ENCODE data around the gene SOST.
A peak's percentile ranks its signal among the peaks of the same experiment; 100 is the strongest.

SOST gene

DNA sequence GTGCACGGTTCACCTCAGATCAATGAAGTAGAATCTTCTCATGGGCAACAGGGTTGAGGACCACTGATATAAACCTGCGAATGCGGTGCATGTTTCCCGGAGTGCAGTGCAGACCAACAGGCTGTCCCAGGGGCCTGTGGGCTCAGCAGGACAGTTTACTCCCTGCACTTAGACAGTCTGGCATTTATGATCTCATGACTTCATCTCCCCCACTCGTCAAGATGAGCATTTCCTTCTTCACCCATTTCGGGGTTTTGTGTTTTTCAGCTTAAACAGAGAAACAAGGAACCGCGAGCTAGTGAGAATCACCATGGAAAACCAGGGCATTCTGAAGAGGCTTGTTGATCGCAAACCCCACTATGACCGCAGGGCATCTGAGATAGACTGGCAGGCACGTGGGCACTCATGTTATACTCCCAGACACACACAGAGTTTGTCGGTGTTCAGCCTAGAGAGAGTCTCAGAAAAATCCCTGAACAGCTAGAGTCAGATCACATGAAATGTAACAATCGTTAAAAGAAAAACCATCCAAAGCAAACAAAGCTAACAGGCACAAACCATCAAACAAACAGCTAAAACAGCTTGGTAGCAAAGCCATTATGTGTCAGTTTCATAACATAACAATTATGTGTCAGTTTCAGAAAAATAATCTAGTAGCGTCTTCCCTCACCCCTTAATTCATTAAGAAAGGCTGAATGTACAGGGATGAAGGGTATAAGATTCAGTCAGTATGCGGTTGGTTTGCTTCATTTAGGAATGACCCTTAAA, 24.5 kb upstream of the SOST start:
- H3K4me3 ChIP-seq (ENCODE audit: low read depth, low read length), result no peak overlapping the region
- TF ChIP-seq CTCF (IDR thresholded peaks at IDR 0.05; ENCODE audit: control insufficient read depth, extremely low read depth, insufficient read depth), result no peak
- no peak for DNase-seq (ENCODE audit: low read depth)

- H3K4me3 ChIP-seq (ENCODE audit: low read depth, low read length), result peak within 1 kb of the TSS; percentile 86
- TF ChIP-seq CTCF (IDR thresholded peaks at IDR 0.05; ENCODE audit: control insufficient read depth, extremely low read depth, insufficient read depth), result no peak
- DNase-seq (ENCODE audit: low read depth), result no peak
Measured at GRCh38 chr17:43780135-43780534, 21.5 kb upstream of the SOST start, which contains the start of gene CFAP97D1. Gene CFAP97D1, plus strand, starts transcription at chr17:43780435. Its CDS starts 28 bp downstream, at chr17:43780463.

DNA sequence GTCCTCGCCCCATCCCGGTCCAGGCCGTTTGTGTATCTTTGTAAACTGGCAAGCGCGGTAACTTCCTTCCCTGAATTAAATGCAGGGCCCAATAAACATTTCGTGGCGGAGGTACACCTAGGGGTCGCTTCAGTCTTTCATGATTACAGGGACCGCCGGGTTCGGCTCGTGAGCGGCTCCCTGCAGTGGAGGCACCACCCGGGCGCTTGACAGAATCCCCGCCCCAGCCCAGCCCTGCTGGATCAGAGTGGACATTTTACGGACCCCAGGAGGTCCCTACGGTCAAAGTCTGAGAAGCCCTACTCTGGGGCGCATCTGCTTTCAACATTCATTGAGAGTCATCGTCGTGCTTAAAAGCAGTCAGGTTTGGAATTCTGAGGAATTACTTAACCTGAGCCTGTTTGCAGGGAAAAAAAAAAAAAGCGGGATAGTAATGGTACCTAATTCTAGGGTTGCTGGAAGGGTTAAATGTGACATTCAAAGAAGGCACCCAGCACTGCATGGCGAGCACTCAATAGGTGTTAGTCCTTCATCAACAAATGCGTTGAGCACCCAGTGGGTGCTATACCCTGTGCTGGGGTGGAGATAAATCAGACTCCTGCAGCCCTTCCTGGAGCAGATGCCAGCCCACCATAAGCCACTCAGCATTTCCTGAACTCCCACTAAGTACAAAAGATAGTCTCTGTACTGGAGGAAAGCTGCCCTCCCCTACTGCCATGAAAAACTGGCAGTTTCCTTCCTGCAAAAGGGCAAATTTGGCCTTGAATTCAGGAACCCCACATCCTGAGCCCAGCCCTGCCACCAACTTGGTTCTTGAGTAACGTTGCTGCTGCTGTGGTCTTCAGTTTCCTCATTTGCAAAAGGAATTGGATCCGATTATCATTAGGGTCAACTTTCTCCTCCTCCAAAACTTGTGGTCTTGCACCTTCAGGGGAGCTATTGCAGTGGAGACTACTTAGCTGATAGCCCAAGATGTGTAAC, 20.8 kb upstream of the SOST start:
- TF ChIP-seq CTCF (IDR thresholded peaks at IDR 0.05; ENCODE audit: control insufficient read depth, extremely low read depth, insufficient read depth), result 0 out of 2 replicates have a peak, but pooled peaks have one; percentile 1
- DNase-seq (ENCODE audit: low read depth), result no peak
- H3K4me3 ChIP-seq (ENCODE audit: low read depth, low read length), result peak overlapping the region; percentile 86

- no peak for TF ChIP-seq CTCF (IDR thresholded peaks at IDR 0.05; ENCODE audit: control insufficient read depth, extremely low read depth, insufficient read depth)
- peak within 1 kb of the TSS; percentile 86 for H3K4me3 ChIP-seq (ENCODE audit: low read depth, low read length)
- peak; percentile 77 for DNase-seq (ENCODE audit: low read depth)
Measured at GRCh38 chr17:43778337-43779144, 19.9 kb upstream of the SOST start, which contains the start of gene DUSP3. Gene DUSP3, minus strand, starts transcription at chr17:43778977. Its CDS starts 53 bp downstream, at chr17:43778924.

GRCh38 chr17:43774304-43775250, 16.0 kb upstream of the SOST start:
- H3K4me3 ChIP-seq (ENCODE audit: low read depth, low read length), result no peak overlapping the region
- no peak for DNase-seq (ENCODE audit: low read depth)
- TF ChIP-seq CTCF (IDR thresholded peaks at IDR 0.05; ENCODE audit: control insufficient read depth, extremely low read depth, insufficient read depth), result no peak
